H1 (cell line): Measurements from ENCODE around the gene PHLDA3. TPM values are rescaled to one million over a fixed set of nuclear protein-coding genes. Genes with fewer than 3 reads are reported as not detected.

Source experiments
- CEBPB ChIP-seq: IDR thresholded peaks from 2 replicates; pipeline ENCODE4 v1.6.1; 2012; ENCODE audit warnings: low read depth, low read length
- CTBP2 ChIP-seq: IDR thresholded peaks from 2 replicates; pipeline ENCODE4 v1.7.0; 2011; ENCODE audit warnings: borderline replicate concordance, mild to moderate bottlenecking, moderate library complexity, mixed read lengths, low read length; ENCODE audit not compliant: insufficient read depth, insufficient read length
- FOSL1 ChIP-seq: IDR thresholded peaks from 2 replicates; pipeline ENCODE4 v1.6.1; 2011; ENCODE audit warnings: mild to moderate bottlenecking, low read depth, low read length, moderate library complexity; ENCODE audit not compliant: insufficient read depth
- SIRT6 ChIP-seq: IDR thresholded peaks from one replicate; pipeline ENCODE4 v1.7.1; 2012; ENCODE audit warnings: low read length, inconsistent platforms
- YY1 ChIP-seq: IDR thresholded peaks from 2 replicates; pipeline ENCODE4 v1.6.1; 2011; ENCODE audit warnings: low read depth, mild to moderate bottlenecking, low read length
- polyA plus RNA-seq, 7 experiments: library from polyadenylated mRNA; depleted of rRNA in 3 of 7; stranded (reverse) in 5 of 7; unstranded in 2 of 7; fragments of >200 nt in 5 of 7; fragments of 200-250 nt in 2 of 7; gene quantifications; 1 replicate in 5 of 7; 2 replicates in 1 of 7; 4 replicates in 1 of 7; pipeline versions ENCODE4 v1.2.1 to v1.2.3, GENCODE V29; 2011 to 2013; ENCODE audit warnings: missing spikeins in 2 of 7, mixed read lengths in 2 of 7
- total RNA-seq: library from RNA; stranded (reverse); fragmentation: NEBNext Ultra II Directional; extraction: Animal tissue kit (Norgen Biotek cat#: 25700); gene quantifications from 2 replicates; pipeline ENCODE4 v1.2.1, GENCODE V29; 2021

The PHLDA3 gene
- total and polyA plus RNA-seq, 2 of the 8 experiments (the other 6 are each of a cell fraction or from before 2014, with no cell fraction given), result 25.5 to 27.5 TPM

- TF ChIP-seq CTBP2, result no peak
- TF ChIP-seq YY1, result no peak
- TF ChIP-seq SIRT6, result no peak
- TF ChIP-seq CEBPB, result no peak
- TF ChIP-seq FOSL1, result no peak
These were observed 11.5 kb downstream of the PHLDA3 start (continued) for GRCh38 chr1:201457508-201457960.
